ENCODE measurements around the gene ANXA3.
"Not testable (repeated sequence)": the region's sequence is repeated elsewhere in the genome, so short reads cannot be mapped to it uniquely, and the experiment has no call there.

Gene ANXA3, protein sequence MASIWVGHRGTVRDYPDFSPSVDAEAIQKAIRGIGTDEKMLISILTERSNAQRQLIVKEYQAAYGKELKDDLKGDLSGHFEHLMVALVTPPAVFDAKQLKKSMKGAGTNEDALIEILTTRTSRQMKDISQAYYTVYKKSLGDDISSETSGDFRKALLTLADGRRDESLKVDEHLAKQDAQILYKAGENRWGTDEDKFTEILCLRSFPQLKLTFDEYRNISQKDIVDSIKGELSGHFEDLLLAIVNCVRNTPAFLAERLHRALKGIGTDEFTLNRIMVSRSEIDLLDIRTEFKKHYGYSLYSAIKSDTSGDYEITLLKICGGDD

DNA sequence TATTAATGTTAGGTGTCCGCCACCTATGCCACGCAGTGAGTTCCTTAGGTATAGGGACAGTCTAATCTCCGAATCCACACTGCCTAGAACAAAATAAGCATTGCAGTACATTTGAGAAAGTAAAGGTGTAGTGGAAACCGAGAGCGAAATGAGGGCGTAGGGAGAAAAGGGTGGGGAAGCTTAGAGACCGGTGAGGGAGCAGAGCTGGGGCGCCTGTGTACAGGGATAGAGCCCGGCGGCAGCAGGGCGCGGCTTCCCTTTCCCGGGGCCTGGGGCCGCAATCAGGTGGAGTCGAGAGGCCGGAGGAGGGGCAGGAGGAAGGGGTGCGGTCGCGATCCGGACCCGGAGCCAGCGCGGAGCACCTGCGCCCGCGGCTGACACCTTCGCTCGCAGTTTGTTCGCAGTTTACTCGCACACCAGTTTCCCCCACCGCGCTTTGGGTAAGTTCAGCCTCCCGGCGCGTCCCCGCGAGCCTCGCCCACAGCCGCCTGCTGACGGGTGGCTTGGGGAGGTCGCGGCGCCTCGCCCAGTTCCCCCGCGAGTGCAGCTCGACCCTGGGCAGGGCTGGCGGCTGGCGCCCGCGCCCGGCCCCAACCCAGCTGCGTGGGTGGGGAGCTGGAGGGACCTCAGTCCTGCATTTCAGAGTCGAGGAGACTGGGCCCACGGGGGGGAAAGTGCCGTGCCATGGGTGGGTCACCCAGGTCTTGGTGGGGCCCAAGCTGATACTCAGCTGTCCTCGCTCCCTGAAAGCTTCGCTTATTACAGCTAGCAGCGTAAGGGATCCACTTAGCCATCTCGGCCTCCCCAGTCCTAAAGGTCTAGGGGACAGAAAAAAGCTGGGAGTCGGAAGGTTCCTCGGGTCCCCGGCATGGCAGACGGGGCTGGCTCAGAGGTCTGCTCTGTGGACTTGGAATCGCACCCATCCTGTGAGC, at the start of gene ANXA3:
Gene ANXA3 (plus strand): TSS at position 351 of the 932 bp plus-strand sequence. CDS start 2,704 bp downstream, outside the sequence.
- Mint-ChIP-seq H3K36me3 (no peaks in the 10 kb centered on the region), H3K9me3 (no peaks in the 10 kb centered on the region), H3K4me1 (peaks cover 9% of the 10 kb centered on the region), H3K4me3 (peak within 1 kb of the TSS; percentile 83), H3K27ac (no peak within 1 kb of the TSS), H3K27me3 (peaks cover 11% of the 10 kb centered on the region)
- ATAC-seq (ENCODE audit: low read depth) (peak; percentile 72), DNase-seq (ENCODE audit: low spot score in 2 of 2) (peak; percentile 14 to 35)

DNA sequence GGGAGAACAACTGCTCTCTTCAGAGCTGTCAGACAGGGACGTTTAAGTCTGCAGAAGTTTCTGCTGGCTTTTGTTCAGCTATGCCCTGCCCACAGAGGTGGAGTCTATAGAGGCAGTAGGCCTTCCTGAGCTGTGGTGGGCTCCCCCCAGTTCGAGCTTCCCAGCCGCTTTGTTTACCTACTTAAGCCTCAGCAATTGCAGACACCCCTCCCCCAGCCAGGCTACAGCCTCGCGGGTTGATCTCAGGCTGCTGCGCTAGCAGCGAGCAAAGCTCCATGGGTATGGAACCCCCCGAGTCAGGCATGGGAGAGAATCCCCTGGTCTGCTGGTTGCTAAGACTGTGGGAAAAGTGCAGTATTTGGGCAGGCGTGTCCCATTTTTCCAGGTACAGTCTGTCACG, 45.3 kb upstream of the ANXA3 start:
- ATAC-seq (ENCODE audit: low read depth); H3K27me3 Mint-ChIP-seq; DNase-seq (ENCODE audit: low spot score in 2 of 2); H3K27ac Mint-ChIP-seq; H3K4me1 Mint-ChIP-seq; H3K9me3 Mint-ChIP-seq; H3K36me3 Mint-ChIP-seq; H3K4me3 Mint-ChIP-seq: not testable (repeated sequence)

DNA sequence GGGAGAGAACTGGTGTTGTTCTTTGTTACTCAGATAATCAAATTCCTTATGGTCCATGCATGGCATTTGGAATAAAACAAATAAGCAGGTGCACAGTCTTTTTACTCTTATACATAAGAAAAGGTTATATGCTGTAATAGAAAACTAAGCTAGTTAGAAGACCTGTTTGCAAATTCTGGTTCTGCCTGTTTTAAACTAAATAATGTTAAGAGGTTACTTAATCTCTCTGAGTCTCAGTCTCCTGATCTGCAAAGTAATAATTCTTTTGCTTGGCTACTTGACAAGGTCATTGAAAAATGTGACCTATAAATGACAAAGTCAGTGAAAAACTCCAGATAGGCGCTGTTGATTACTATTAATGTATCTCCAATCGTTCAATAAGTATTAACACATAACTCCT, 42.5 kb upstream of the ANXA3 start:
- Mint-ChIP-seq H3K4me1 (no peaks in the 10 kb centered on the region), H3K36me3 (no peaks in the 10 kb centered on the region), H3K4me3 (no peak overlapping the region), H3K9me3 (no peaks in the 10 kb centered on the region), H3K27me3 (peaks cover 6% of the 10 kb centered on the region), H3K27ac (no peak overlapping the region)
- ATAC-seq (ENCODE audit: low read depth) (no peak), DNase-seq (ENCODE audit: low spot score in 2 of 2) (no peak)

DNA sequence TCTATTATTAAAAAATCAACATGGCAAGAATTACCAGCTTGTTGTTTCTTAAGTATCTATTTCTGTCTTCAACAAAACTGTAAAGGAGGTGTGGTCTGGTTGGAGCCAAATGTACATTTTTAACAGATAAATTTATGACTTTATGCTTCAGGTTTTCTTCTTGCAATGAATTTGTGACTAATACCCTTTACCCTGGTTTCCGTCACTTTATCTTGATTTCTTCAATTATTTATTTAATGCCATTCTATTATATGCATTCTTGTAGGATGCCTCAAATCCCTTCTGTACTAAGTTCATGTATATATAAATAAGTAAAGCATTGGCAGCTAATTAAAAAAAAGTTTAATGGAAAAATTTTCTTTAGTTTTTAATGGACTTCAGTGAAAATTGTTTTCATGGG, 41.5 kb upstream of the ANXA3 start:
- H3K27ac Mint-ChIP-seq: no peak overlapping the region
- no peaks in the 10 kb centered on the region for H3K9me3 Mint-ChIP-seq
- no peak overlapping the region for H3K4me3 Mint-ChIP-seq
- H3K36me3 Mint-ChIP-seq: no peaks in the 10 kb centered on the region
- DNase-seq (ENCODE audit: low spot score in 2 of 2) (no peak), ATAC-seq (ENCODE audit: low read depth) (no peak)
- no peaks in the 10 kb centered on the region for H3K4me1 Mint-ChIP-seq
- peaks cover 6% of the 10 kb centered on the region for H3K27me3 Mint-ChIP-seq

DNA sequence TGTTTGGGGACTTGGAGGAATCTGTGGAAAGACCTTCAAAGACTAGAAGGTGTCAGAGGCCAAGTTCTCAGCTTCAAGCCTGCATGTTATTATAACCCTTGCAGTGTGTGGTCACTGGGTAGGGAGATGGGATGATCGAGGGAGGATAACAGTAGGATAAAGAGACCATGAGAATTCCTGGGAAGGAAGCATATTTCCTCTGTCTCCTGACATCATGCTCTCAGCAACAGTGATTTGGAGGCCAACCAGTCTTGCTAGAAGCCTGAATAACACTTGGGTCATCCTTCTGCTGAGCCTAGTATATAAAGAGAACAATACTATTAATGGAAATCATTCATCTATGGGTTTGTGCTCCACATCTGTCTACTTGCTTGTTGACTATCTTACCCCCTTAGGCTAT, 40.9 kb upstream of the ANXA3 start:
- ATAC-seq (ENCODE audit: low read depth) (no peak), DNase-seq (ENCODE audit: low spot score in 2 of 2) (no peak)
- no peak overlapping the region for H3K27ac Mint-ChIP-seq
- H3K4me3 Mint-ChIP-seq: no peak overlapping the region
- H3K36me3 Mint-ChIP-seq: no peaks in the 10 kb centered on the region
- H3K4me1 Mint-ChIP-seq: no peaks in the 10 kb centered on the region
- H3K27me3 Mint-ChIP-seq: peaks cover 4% of the 10 kb centered on the region
- H3K9me3 Mint-ChIP-seq: peaks cover under 1% of the 10 kb centered on the region

DNA sequence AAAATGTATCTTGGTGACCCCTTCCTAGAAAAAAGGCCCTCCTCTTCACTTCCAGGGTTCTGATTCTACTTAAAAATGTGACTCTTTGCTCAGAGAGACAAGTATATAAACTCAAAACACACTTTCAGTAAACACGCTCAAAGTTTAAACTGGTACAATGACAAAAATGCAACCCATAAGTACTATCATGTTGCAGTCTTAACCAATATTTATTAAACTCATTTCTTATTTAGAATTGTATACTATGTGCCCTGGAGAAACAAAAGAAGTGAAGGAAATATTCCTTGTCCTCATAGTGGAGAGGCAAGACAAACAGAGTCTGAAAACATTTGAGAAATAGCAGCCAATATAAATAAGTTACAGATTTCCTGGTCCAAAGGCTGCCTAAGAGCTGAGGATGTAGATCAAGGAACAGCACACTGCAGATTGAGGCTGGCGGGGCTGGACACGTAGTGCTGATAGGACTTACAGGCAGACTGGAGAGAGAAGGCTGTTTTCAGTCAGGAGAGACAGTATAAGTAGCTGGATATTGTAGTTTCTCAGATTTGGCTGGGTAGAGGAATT, 39.1 kb upstream of the ANXA3 start:
- no peak overlapping the region for H3K27ac Mint-ChIP-seq
- no peaks in the 10 kb centered on the region for H3K4me1 Mint-ChIP-seq
- ATAC-seq (ENCODE audit: low read depth) (no peak), DNase-seq (ENCODE audit: low spot score in 2 of 2) (no peak)
- no peaks in the 10 kb centered on the region for H3K36me3 Mint-ChIP-seq
- H3K27me3 Mint-ChIP-seq: no peaks in the 10 kb centered on the region
- H3K4me3 Mint-ChIP-seq: no peak overlapping the region
- H3K9me3 Mint-ChIP-seq: peaks cover 9% of the 10 kb centered on the region

DNA sequence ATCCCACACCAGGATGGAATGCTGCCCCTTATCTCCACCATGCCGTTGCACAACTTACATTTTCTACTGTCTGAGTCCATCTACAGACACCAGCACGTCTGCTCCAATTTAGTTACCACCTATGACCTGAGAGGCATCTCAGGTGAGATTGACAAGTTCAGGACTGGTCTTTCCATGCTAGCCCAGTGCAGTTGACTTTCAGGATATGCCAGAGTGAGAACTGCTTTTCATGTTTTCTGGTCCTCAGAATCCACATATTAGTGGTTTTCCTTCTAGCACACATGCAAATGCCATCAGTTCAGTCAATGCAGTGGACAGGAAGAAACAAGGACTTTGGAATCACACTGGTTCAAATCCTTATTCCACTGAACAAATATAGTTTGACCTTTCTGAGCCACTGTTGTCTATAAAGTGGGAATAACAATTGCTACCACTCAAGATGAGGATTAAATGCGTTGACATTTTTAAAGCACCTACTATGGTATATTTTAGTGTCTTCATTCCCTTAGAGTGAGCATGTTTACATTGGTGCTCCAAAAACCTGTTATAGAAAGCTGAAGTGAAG, 38.1 kb upstream of the ANXA3 start:
- Mint-ChIP-seq H3K9me3 (peaks cover 9% of the 10 kb centered on the region), H3K4me1 (no peaks in the 10 kb centered on the region), H3K27me3 (no peaks in the 10 kb centered on the region), H3K27ac (no peak overlapping the region), H3K4me3 (no peak overlapping the region), H3K36me3 (no peaks in the 10 kb centered on the region)
- no peak for DNase-seq (ENCODE audit: low spot score in 2 of 2)
- ATAC-seq (ENCODE audit: low read depth): no peak

DNA sequence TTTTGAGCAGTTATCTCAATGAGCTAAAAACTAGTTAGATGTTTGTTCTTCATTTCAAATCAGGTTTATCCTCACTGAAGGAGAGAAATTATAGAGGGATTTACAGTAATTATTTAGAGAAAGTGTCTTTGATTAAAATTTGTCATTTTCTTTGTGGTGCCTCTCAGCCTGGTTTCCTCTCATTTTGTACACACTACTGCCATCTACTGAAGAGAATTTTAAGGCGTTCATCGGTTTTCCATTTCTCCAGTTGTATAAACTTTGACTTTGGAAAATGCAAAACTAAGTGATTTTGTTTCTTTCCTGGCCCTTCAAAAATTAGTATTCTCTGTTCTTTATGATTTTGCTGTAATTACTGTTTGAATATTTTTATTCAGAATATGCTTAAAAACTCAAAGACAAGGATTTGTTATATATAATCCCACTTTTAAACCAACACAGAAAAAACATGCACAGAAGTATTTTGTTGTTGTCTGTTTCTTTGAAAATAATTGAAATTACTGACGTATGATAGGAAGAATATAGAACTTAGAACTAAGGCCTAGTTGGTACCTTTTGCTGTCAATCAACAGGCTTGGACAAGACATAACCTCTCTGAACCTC, 34.4 kb upstream of the ANXA3 start:
- ATAC-seq (ENCODE audit: low read depth) (no peak), DNase-seq (ENCODE audit: low spot score in 2 of 2) (no peak)
- Mint-ChIP-seq H3K27ac (no peak overlapping the region), H3K36me3 (no peaks in the 10 kb centered on the region), H3K4me3 (no peak overlapping the region), H3K4me1 (no peaks in the 10 kb centered on the region), H3K9me3 (peaks cover 9% of the 10 kb centered on the region), H3K27me3 (peaks cover 1% of the 10 kb centered on the region)

DNA sequence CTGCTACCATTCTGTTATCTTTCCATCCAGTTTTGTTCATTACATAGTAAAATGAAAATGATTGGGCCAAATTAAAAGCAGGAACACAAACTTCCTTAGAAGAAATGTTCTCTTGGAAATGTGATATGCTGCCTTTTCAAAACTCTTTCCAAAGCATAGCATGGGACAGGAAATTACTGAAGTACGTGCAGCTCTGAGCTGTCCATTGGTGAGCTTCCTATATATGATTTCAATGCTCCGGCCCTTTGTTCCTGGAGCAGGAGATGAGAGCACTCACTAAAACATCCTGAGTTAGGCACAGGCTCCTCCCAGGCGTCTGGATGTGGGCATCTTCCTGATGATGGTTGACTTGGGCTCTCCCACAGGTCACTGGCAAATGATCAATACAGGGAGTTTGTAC, 33.0 kb upstream of the ANXA3 start:
- H3K9me3 Mint-ChIP-seq: peaks cover 9% of the 10 kb centered on the region
- ATAC-seq (ENCODE audit: low read depth): no peak
- H3K27me3 Mint-ChIP-seq: peaks cover 1% of the 10 kb centered on the region
- no peak overlapping the region for H3K4me3 Mint-ChIP-seq
- no peak for DNase-seq (ENCODE audit: low spot score in 2 of 2)
- no peaks in the 10 kb centered on the region for H3K4me1 Mint-ChIP-seq
- H3K36me3 Mint-ChIP-seq: no peaks in the 10 kb centered on the region
- H3K27ac Mint-ChIP-seq: no peak overlapping the region

DNA sequence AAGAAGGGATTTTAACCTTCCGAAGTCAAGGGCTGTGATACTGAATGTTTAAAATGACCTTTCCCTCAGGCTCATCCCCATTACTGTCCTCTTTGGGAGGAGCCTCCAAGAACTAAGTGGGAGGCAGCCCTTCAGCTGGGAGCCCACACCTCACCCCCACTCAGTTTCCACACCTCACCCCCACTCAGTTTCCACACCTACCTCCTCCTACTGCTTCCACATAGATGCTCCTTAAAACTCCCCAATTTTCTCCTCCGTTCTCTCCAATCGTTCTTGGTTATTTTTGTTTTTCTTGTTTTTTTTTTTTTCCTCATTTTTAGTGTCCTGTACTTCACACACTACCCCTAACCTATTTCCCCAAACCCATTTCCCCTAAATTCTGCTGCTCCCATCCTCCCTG, 31.6 kb upstream of the ANXA3 start:
- Mint-ChIP-seq H3K4me1 (no peaks in the 10 kb centered on the region), H3K4me3 (no peak overlapping the region), H3K27me3 (peaks cover 5% of the 10 kb centered on the region), H3K27ac (no peak overlapping the region), H3K36me3 (no peaks in the 10 kb centered on the region), H3K9me3 (peaks cover 9% of the 10 kb centered on the region)
- ATAC-seq (ENCODE audit: low read depth) (no peak), DNase-seq (ENCODE audit: low spot score in 2 of 2) (no peak)

DNA sequence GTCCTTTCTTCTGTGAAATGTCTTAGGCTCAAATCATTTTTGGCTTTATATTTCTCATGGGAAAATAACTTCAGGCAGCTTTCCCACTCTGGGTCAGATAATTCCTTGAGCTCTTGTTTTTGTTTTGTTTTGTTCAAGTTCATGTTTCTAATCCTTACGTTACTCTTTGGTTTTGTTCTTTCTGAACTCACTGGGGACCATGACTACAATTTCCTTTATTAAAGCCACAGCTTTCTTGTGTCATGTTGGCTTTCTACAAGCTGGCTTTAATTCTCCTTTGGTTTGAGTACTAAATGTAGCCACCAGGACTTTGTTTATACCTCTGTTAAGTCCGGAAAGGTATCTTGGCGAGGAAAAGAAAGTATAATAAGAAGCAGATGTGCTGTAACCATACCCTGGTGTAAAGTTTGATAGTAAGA, 30.8 kb upstream of the ANXA3 start:
- no peaks in the 10 kb centered on the region for H3K36me3 Mint-ChIP-seq
- ATAC-seq (ENCODE audit: low read depth): no peak
- H3K9me3 Mint-ChIP-seq: peaks cover 6% of the 10 kb centered on the region
- no peak for DNase-seq (ENCODE audit: low spot score in 2 of 2)
- H3K4me1 Mint-ChIP-seq: no peaks in the 10 kb centered on the region
- H3K4me3 Mint-ChIP-seq: no peak overlapping the region
- H3K27me3 Mint-ChIP-seq: peaks cover 5% of the 10 kb centered on the region
- H3K27ac Mint-ChIP-seq: no peak overlapping the region

DNA sequence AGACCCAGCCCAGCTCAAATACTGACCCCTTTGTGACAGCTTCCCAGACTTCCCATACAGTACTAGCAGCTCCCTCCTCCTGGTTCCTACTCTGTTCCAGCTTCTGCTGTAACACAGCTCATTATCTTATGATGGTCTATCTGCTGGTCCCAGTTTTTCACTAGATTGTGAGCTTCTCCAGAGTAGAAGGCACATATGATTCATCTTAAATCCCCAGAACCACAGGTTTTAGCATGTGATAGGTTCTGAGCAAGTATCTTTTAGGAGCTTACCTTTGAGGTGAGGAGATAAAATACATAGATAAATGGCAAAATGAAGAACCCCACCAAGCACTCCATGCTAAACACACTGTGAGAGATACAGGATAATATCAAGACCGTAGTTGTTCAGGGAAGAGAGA, 27.6 kb upstream of the ANXA3 start:
- H3K27ac Mint-ChIP-seq: no peak overlapping the region
- no peaks in the 10 kb centered on the region for H3K9me3 Mint-ChIP-seq
- peaks cover 5% of the 10 kb centered on the region for H3K27me3 Mint-ChIP-seq
- H3K36me3 Mint-ChIP-seq: no peaks in the 10 kb centered on the region
- H3K4me3 Mint-ChIP-seq: no peak overlapping the region
- ATAC-seq (ENCODE audit: low read depth): no peak
- no peak for DNase-seq (ENCODE audit: low spot score in 2 of 2)
- no peaks in the 10 kb centered on the region for H3K4me1 Mint-ChIP-seq

DNA sequence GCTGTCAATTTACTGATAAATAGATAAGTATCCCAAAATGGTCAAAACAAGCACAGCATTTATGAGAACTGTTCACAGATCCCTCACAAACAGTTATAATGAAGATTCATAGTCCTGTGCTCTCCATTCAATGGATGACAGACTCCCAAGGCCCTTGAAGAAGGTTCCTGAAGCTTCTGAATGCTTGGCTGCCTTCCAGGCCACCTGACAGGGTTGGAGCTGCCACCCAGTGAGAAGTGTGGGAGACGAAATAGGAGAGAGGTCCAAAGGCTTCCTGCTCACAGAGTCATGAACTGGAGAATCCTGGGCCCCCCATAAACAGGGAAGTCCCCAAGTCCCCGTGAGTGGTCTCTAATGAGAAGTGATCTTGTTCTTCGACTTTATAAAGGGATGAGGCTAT, 26.0 kb upstream of the ANXA3 start:
- no peaks in the 10 kb centered on the region for H3K4me1 Mint-ChIP-seq
- H3K27ac Mint-ChIP-seq: no peak overlapping the region
- ATAC-seq (ENCODE audit: low read depth): no peak
- no peak for DNase-seq (ENCODE audit: low spot score in 2 of 2)
- no peak overlapping the region for H3K4me3 Mint-ChIP-seq
- peaks cover 4% of the 10 kb centered on the region for H3K27me3 Mint-ChIP-seq
- H3K9me3 Mint-ChIP-seq: no peaks in the 10 kb centered on the region
- no peaks in the 10 kb centered on the region for H3K36me3 Mint-ChIP-seq

DNA sequence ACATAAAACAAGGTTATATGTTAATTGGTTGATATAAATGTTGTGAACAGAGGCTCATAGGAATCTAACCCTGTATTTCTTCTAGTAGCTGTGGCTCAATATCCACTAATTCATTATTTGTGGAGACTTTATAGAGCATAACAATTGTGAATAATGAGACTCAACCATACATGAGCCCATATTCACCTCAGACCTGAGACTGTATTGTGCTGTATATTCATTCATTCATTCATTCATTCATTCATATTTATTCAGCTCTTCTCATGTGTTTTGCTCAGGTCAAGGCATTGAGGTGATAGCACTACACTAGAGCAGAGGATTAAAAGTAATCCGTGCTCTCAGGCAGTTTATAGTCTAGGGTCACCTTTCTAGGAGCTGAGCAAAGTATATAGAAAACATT, 24.5 kb upstream of the ANXA3 start:
- ATAC-seq (ENCODE audit: low read depth) (no peak), DNase-seq (ENCODE audit: low spot score in 2 of 2) (no peak)
- H3K4me1 Mint-ChIP-seq: no peaks in the 10 kb centered on the region
- no peaks in the 10 kb centered on the region for H3K36me3 Mint-ChIP-seq
- H3K27me3 Mint-ChIP-seq: peaks cover 4% of the 10 kb centered on the region
- H3K27ac Mint-ChIP-seq: no peak overlapping the region
- H3K9me3 Mint-ChIP-seq: no peaks in the 10 kb centered on the region
- H3K4me3 Mint-ChIP-seq: no peak overlapping the region
